Stimulated activated CD4-positive, alpha-beta T cell treated with anti-CD3 and anti-CD28 coated beads, Interleukin-1b, Interleukin-23, amount 100 ng/mL, for 4 hours (primary cell): ENCODE data around the gene BIRC5.
"Not testable (repeated sequence)": the region's sequence is repeated elsewhere in the genome, so short reads cannot be mapped to it uniquely, and the experiment has no call there.

Source experiments
- DNase-seq, 2 donors: peaks; one replicate each; pipeline ENCODE4 v3.0.0-alpha.2; 2020; ENCODE audit warnings: low read depth in 2 of 2

Gene BIRC5

GRCh38 chr17:78240012-78240655 is 26.1 kb downstream of the BIRC5 start:
- DNase-seq, result no peak

GRCh38 chr17:78240839-78241238 is 26.8 kb downstream of the BIRC5 start:
- no peak for DNase-seq

- no peak for DNase-seq
Measured at GRCh38 chr17:78241277-78242023, 27.4 kb downstream of the BIRC5 start.

- DNase-seq, result no peak
Measured at GRCh38 chr17:78242024-78242742, 28.1 kb downstream of the BIRC5 start.

- DNase-seq, result no peak
Measured at GRCh38 chr17:78247304-78247703, 33.3 kb downstream of the BIRC5 start.

GRCh38 chr17:78248051-78248914 is 34.2 kb downstream of the BIRC5 start:
- DNase-seq, result no peak

GRCh38 chr17:78249074-78249817 is 35.2 kb downstream of the BIRC5 start:
- no peak for DNase-seq

- no peak for DNase-seq
Measured at GRCh38 chr17:78249818-78250806, 36.1 kb downstream of the BIRC5 start.

- peak; percentile 79 to 81 for DNase-seq
Measured at GRCh38 chr17:78250891-78251772, 37.1 kb downstream of the BIRC5 start.

- DNase-seq, result no peak
Measured at GRCh38 chr17:78251773-78252103, 37.7 kb downstream of the BIRC5 start.

- DNase-seq, result peak in 1 of 2 donors; percentile 35
Measured at GRCh38 chr17:78252111-78252634, 38.1 kb downstream of the BIRC5 start.

- DNase-seq, result no peak
Measured at GRCh38 chr17:78252701-78253635, 38.9 kb downstream of the BIRC5 start.

GRCh38 chr17:78253636-78253945 is 39.5 kb downstream of the BIRC5 start:
- not testable (repeated sequence) for DNase-seq

GRCh38 chr17:78253946-78254672 is 40.1 kb downstream of the BIRC5 start:
- DNase-seq, result peak; percentile 70 to 77

GRCh38 chr17:78255029-78255656 is 41.1 kb downstream of the BIRC5 start:
- DNase-seq, result no peak

- DNase-seq, result no peak
Measured at GRCh38 chr17:78255953-78256706, 42.1 kb downstream of the BIRC5 start.
